HG03457 (cell line): ENCODE results near the gene SGK1.

Experiments
- ATAC-seq: cut with Tn5 transposase; IDR thresholded peaks from one replicate; pipeline ENCODE4 v1.9.1; 2021; ENCODE audit warnings: moderate number of reproducible peaks; ENCODE audit not compliant: unreplicated experiment

Gene SGK1

DNA sequence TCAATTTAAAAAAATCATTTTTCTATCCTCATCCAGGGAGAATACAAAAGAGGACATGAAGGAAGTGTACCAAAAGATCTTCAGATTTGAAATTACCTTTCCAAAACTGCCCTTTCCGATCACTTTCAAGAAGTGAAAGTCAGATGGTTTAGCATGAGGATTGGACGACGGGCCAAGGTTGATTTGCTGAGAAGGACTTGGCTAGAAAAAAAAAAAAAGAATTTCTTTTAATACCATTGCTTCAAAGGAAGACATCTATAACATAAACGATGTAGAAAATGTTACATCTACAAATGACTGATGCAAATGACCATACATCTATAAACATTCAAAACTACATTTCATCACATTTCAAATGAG lies 144.6 kb downstream of the SGK1 start:
- ATAC-seq, result no peak

DNA sequence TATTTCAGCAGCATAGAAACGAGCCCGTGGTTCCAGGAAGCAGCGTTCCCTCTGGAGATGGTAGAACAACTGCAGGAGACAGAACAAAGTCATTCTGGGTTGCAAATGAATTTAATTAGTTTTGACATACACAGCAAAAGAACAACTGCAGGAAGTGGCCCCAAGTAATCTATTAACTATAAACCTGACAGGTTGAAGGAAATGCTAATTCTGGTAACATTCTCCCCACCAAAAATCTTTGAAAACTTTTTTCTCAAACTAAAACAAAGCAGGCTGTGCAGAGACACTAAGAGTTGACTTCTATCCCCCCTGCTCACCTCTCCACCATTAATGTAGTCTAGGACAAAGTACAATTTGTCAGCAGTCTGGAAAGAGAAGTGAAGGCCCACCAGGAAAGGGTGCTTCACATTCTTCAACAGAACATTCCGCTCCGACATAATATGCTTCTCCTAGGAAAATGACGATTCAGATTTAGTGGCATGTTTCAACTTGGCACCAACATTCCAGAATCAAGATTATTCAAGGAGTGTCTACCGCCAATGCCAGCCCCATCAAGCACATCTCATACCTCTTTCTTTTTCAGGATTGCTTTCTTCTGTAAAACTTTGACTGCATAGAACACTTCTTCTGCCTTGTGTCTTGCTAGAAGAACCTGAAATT lies 145.1 kb downstream of the SGK1 start:
- no peak for ATAC-seq

DNA sequence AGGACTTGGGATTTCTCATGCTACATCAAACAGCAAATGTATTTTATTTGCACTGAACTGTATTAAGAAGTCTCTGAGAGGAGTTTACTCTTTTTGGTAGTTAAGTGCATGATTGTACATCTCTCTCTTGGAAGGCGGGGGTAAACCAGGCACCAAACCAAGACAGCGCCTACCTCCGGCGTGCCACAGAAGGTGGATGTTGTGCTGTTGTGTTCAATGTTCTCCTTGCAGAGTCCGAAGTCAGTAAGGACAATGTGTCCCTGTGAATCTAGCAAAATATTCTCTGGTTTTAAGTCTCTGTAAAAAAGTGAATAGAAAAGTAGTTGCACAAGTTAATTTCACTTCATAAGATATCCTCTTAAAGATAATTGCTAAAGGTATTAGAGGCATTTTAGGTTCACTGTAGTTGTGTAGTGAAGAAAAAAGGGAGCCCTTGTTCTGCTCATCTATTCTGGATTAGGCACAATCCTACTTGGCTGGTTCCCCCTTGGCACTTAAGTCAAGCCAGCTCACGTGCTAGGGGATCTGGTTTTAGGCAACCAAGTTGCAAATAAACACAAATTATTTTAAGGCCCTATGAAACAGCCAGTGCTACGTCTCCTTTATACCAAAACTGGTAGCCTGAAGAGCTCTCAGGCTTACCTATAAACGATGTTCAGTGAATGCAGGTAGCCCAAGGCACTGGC lies 145.7 kb downstream of the SGK1 start:
- no peak for ATAC-seq

DNA sequence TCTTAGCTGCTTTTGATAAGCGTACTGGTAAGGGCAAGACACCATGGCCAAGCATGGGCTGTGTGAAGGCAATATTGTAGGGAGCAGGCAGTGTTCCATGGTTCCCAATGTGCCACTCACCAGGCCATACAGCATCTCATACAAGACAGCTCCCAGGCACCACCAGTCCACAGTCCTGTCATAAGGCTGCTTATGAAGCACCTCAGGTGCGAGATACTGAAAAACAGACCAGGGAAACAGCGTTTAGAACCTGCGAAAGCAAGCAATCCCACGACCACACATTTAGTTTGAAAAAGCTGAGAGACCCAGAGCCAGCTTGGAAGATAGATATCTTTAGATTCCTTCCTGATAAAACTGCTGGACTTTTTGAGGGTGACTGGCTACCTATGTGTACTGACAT lies 146.4 kb downstream of the SGK1 start:
- no peak for ATAC-seq

DNA sequence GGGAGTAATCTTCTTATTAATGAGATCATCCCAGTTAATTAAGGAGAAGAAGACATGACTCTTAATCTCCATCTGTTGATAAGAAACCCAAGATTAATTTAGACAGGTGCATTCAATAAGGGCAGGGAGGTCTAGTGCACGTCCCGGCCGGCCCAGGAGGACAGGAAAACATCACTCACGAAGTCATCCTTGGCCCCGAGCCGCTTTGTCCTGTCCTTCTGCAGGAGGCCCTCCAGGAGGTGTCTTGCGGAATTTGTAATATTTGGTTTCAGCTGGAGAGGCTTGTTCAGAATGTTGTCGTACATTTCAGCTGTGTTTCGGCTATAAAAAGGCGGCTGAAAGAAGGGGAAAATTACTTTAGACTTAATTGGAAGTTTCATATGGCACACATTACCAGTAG lies 147.1 kb downstream of the SGK1 start:
- ATAC-seq, result no peak

DNA sequence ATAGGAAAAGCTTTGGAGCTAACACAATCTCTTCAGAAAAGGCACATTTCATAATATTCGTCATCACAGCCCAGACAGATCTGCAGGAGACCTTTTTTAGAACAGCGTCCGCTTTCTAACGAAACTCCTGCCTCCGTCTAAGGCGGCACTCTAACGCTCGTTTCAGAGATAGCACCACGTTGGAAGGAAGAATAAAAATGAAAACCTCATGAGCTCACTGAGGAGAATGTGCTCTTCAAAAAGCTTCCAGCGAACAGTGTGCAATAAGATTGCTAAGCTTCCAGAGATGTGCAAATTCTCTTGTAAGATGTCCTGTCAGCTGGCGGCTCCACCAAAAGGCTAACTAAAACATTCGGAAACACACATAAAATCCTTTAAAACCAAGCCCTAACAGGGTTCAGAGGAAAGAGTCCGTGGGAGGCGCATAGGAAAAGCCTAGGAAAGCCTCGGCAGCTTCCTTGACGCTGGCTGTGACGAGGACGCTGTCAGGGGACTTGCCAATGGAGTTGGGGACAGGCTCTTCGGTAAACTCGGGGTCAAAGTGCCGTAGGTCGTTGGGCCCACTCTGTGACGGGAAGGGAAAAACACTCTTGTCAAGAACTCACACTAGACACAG lies 147.9 kb downstream of the SGK1 start:
- no peak for ATAC-seq

DNA sequence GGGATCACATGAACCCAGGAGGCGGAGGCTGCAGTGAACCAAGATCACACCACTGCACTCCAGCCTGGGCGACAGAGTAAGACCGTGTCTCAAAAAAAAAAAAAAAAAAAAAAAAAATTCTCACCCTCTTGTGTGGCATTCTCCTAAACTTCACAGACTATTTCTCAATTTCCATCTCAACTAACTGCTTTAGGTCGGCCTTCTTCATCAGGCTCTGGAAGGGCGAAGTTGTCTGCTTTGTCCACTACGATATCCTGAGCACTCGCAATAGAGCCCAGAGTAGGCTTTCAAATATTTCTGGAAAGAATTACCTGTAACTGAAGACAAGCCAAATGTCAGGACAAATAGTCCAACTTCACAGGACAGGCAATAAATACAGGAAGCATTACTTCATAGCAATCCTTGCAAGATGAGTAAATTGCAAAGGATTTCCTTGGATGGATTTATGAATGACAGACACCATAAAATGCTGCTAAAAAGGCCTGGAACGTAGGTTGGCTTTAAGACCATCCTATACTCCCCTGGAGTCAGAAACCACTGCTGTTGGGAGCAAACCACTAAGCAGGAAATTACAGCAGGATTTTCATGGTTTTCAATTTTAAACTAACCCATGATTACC lies 149.2 kb downstream of the SGK1 start:
- ATAC-seq, result no peak

DNA sequence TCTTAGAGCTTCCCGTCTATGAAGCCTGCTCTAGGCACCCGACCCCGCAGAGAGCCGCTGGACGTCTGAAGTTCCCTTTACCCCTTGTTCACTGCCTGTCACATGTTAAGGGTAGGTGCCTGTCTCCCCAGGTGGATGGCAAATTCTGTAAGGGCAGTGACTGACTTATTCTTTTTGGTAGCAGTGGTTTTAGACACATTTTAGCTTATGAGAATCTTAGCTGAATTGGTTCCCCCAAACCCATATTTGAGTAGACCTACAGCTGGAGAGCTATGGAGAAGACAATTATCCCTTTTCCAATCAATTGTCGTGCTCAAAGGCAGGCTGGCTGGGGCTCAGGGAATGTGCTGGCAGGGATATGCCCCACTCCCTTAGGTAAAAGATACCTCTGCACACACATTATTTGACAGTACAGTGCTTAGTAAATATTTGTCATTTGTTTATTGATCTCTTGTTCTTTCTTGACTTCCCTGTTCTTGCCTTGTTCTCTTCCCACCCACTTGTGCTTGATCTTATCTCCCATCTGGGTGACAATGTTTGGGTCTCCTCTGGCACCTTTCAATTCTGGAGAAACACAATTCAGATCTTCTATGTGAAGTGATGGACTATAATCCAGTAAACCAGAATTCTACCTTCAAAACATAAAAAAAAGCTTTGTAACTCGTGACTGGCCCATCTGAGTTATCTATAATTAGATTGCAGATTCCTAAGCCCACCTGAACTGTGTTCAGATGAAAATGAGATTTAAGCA lies 151.2 kb downstream of the SGK1 start:
- no peak for ATAC-seq

DNA sequence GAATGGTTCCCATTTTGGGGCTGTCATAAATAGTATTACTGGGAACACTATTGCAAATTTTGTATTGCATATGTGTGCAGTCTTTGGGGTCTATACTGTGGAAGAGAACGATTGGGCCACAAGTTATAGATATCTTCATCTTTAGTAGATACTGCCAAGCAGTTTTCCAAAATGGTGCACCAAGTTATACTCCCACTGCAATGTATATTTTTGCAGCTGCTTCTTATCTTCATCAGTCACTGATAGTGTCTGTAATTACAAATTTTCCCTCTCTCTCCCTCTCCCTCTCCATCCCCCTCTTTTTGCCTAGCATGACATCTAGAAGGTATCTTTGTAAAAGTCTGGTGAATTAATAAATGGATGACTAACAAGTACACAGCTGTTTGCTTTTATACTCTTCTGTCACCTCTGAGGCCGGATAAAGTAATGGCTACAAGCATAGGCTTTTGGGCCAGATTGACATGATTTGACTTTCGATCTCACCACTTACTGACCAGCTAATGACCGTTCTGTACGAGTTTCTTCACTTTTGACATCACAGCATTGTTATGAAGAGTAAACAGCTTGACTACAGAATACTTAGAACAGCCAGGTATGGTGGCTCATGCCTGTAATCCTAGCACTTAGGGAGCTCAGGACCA lies 152.2 kb downstream of the SGK1 start:
- no peak for ATAC-seq

DNA sequence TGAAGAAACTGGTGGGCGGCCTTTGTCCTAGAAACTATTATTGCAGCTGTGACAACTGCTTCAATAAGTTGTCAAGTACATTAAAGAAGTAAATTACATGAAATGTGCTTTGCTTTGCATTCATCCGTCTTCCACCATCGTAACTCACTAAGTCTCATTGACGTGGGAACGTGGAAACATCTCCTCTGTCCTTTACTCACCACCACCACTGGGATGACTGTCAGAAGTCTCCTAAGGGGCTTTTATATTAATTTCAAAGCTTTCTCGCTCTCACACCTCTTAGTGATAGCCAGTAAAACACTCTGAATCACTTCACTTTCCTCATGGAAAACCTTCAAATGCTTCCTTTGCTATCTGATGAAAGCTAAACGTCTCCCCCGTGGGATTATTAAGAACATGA lies 153.6 kb downstream of the SGK1 start:
- no peak for ATAC-seq

DNA sequence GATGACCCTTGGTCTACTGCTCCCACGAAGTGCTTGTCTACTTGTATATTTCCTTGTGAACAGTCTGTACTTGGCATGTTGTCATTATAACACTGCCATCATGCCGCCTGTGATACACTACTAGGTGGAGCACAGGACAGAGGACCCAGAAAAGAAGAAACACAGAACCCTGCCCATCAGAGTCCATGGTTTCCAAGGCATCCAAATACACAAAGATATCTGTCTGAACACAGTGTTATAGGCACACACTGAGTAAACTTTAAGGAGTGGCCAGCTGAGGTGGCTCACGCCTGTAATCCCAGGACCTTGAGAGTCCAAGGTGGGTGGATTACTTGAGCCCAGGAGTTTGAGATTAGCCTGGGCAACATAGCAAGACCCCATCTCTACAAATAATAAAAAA lies 155.0 kb downstream of the SGK1 start:
- ATAC-seq, result no peak

DNA sequence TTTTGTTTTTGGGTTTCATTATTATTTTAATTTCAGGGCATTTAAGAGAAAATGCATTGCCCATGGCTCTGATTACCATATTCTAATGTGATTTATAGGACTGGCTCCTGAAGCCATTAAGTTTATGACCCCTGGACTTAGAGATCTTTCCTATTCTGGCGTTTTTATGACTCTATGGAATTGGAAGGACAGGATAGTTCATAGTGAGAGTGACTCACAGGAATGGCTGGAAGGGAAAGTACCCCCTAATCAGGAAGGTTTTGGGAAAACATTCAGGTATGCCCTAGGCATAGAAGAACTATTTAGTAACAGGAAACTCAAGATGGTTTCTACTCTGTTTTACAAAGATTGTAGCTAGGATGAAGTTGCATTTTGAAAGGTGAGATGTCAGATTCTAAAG lies 156.9 kb downstream of the SGK1 start:
- ATAC-seq, result no peak

DNA sequence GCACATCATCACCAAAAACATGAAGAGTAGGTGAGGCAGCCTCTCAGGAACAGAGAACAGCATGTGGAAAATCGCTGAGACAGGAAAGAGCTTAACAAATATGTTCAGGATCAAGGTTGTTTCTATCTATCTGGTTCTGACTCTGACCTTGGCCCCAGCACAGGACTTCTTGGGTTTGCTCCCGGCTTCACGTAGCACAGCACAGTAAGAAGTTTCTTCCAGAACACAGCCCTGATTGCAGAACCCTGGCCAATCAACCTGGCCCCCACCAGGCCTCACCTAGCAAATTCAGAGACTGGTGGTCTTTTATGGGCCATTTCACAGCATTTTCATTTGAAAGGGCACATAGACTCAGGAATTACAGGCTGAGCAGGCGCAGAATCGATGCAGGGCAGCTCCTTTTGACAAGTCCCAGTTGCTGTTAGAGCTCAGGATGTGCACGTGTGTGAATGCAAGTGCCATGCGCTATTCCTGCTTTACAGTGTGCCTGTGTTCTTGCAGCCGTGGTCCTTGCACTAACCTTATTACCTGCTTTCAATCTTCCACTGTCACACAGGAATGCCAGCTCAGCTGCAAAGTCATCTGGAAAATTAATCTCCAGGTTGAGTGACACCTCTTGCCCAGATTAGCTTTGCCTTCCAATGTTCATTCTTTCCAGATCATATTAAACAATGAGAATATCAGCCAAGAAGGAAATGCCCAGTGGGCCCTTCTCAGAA lies 165.0 kb downstream of the SGK1 start:
- no peak for ATAC-seq

DNA sequence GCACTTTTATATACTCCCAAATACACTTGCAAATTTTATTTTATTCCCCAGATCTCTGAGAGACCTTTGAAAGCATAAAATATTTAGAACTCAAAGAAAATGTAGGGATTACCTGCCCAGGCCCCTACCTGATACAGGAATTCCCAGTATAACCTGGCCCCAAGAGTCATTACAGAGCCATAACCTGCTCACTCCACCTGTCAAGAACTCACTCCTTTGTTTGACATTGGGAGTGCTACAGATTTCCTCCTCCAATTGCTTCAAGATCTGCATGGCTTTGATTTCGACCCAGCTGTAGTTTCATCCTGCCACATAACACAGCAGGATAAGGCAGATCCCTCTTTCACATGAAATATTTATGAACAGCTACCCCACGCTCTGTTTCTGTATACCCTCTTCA lies 169.3 kb downstream of the SGK1 start:
- ATAC-seq, result no peak

DNA sequence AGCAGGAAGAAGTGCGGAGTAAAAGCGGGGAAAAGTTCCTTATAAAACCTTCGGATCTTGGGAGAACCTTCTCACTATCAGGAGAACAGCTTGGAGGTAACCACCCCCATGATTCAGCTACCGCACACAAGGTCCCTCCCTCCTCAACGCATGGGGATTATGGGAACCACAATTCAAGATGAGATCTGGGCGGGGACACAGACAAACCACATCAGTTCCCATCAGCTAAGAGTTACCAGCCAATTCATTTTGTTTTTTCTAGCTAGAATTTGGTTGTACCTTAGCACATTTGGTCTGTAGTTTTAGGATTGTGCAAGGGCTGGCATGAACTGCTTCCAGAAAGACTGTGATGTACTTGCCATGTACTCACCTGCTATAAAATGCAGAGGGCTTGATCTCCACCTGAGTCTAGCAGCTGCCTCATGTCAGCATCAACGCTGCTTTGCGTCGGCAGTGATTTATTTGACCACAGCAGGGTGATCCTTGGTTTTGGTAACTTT lies 170.8 kb downstream of the SGK1 start:
- no peak for ATAC-seq

DNA sequence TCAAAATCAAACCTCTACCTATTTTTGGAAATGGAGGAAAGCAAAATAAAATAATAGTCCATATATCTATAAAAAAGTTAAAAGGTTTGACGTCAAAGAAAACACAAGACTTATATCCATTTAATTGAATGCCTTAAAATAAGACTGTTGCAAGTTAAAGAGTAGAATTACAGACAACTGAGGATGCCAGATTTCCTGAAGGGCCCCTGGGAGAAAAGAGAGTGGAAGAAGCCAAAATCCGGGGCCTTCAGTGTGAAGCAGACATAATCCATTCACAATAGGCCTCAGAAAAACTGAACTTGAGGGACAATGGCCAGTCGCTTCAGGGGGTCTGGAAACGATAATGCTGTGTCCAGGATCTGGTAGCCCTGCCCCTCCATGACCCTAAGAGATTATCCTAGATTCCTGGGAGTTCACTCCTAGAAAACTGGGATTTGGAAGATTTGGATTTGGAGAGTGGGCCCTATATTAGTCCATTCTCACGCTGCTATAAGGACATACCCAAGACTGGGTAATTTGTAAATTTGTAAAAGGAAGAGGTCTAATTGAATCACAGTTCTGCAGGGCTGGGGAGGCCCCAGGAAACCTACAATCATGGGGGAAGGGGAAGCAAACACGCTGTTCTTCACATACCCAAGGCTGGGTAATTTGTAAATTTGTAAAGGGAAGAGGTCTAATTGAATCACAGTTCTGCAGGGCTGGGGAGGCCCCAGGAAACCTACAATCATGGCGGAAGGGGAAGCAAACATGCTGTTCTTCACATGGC lies 171.5 kb downstream of the SGK1 start:
- ATAC-seq, result no peak

DNA sequence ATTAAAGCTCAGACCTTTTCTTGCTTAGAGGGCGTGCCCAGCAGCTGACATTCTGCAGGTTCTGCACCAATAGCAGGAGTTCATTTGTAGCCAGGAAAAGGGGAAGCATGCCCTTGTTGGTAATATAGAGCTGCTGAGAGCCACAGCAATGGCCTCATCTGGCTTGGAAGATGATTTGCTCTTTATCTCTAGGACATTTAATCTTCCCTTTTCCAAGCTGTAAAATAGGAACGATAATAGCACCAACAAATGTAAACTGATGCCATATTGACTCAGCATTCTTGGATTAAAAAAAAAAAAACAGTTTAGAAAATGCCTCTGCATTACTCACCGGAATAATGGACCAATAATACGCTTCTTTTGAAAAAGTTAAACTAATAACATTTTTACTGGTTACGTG lies 172.1 kb downstream of the SGK1 start:
- no peak for ATAC-seq

DNA sequence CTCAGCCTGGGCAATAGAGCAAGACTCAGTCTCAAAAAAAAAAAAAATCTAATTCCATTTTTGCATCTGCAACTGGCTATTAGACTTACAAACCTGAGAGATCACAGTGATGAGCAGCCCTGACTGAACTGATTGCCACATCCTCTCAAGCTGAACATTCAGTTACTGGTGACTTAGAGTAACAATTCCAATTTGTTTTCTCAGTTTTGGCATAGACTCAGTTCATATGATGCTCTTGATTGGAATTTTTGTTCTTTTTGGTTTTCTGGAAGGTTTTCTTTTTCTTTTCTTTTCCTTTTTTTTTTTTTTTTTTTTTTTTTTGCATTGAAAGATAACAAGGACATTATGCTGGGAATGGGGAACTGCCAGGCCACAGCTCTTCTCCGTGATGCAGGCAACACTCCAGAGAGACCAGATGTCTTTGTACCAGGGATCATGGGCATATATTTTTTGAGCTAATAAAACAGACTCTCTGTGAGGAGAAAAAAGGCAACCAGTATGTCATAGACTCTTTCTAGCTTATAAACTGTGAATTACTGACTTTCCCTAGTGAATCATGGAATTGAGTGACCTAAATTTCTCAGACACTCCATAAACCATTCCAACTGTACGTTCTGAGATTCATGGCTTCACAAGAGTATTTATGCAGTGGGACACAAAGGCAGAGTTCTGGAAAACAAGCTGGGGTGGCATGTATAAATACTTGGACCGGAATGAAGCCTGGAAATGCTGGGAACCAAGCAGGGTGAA lies 179.5 kb downstream of the SGK1 start:
- no peak for ATAC-seq

DNA sequence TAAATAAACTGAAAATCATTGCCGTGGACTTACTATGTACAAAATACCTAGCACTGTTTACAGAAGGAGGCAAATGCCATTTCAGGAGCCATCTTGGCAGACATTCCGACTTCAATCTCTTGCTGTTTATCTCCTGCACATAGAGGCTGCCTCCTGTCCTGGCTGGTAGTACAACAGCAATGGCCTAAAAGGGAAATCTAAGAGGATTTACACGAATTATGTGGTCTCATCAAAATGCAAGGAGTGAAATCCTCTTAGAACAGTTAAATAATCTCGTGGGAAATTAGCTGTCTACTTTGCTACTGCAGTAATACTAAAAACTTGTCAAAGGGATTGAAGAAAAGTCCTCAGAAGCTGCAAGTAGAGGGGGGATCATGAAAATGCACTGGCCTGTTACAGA lies 183.3 kb downstream of the SGK1 start:
- ATAC-seq, result no peak
